Left colon (tissue), 2 donors: ENCODE measurements around the gene HELQ. TPM values are rescaled to one million over a fixed set of nuclear protein-coding genes. Genes with fewer than 3 reads are reported as not detected.
"Not testable (repeated sequence)": the region's sequence is repeated elsewhere in the genome, so short reads cannot be mapped to it uniquely, and the experiment has no call there.

Source experiments
- ATAC-seq: fragments of 200-7000 bp; cut with Tn5 transposase; one replicate; pipeline ENCODE4 v1.9.1; 2020; ENCODE audit warnings: mild to moderate bottlenecking, moderate library complexity
- DNase-seq, 2 donors: peaks; one replicate each; pipeline ENCODE4 v3.0.0-alpha.2; 2020
- intact Hi-C, 2 donors: fragments of 100-400 bp; cut with DNase I in 1 of 2; cut with micrococcal nuclease in 1 of 2; formaldehyde crosslinking; loops; one replicate each; pipeline versions ENCODE4 v1.11.2 to v1.14.0; 2022; cut with DNase I, micrococcal nuclease
- total RNA-seq, 2 donors: library from RNA; stranded (reverse); fragmentation: NEBNext Ultra II Directional; extraction: Animal tissue kit (Norgen Biotek cat#: 25700); gene quantifications; one replicate each; pipeline ENCODE4 v1.2.1, GENCODE V29; 2021
- donor health status: DM: no; HTN: no; CAD: no.
- donor health status: DM: yes; HTN: yes; CAD: no.

HELQ gene
- total RNA-seq, 2 donors from 2014 or later, result 10.5 to 14.5 TPM

GRCh38 chr4:83440148-83440814 is 15.3 kb downstream of the HELQ start:
- no peak for ATAC-seq
- intact Hi-C loops, result no loop called here

GRCh38 chr4:83438719-83439118 is 16.9 kb downstream of the HELQ start:
- no peak for ATAC-seq
- DNase-seq, result no peak
- intact Hi-C loops, result no loop called here

More at GRCh38 chr4:83440148-83440814, 15.3 kb downstream of the HELQ start:
- no peak for DNase-seq

- intact Hi-C loops, result no loop called here
- DNase-seq, result no peak
- no peak for ATAC-seq
Observed at GRCh38 chr4:83436680-83437079, 18.9 kb downstream of the HELQ start.

GRCh38 chr4:83431200-83431599 is 24.4 kb downstream of the HELQ start:
- intact Hi-C loops, result no loop called here
- DNase-seq, result no peak

GRCh38 chr4:83418211-83418610 is 37.4 kb downstream of the HELQ start:
- intact Hi-C loops, result no loop called here
- ATAC-seq (no peak), DNase-seq (no peak)

More at GRCh38 chr4:83431200-83431599, 24.4 kb downstream of the HELQ start:
- no peak for ATAC-seq

- intact Hi-C loops, result no loop called here
- no peak for DNase-seq
- no peak for ATAC-seq
Observed at GRCh38 chr4:83417566-83417965, 38.1 kb downstream of the HELQ start.

GRCh38 chr4:83413676-83414075 is 41.9 kb downstream of the HELQ start:
- intact Hi-C loops, result no loop called here
- DNase-seq, result no peak

GRCh38 chr4:83408908-83409307 is 46.7 kb downstream of the HELQ start:
- intact Hi-C loops, result no loop called here
- DNase-seq (no peak), ATAC-seq (no peak)

More at GRCh38 chr4:83413676-83414075, 41.9 kb downstream of the HELQ start:
- no peak for ATAC-seq

GRCh38 chr4:83405844-83406816 is 49.5 kb downstream of the HELQ start:
- intact Hi-C loops, result no loop called here
- no peak for DNase-seq
- ATAC-seq, result no peak

GRCh38 chr4:83398158-83398557 is 57.5 kb downstream of the HELQ start:
- intact Hi-C loops, ATAC-seq, DNase-seq: not testable (repeated sequence)

GRCh38 chr4:83393908-83394307 is 61.7 kb downstream of the HELQ start:
- intact Hi-C loops, result no loop called here
- no peak for DNase-seq
- ATAC-seq, result no peak

GRCh38 chr4:83392562-83392961 is 63.1 kb downstream of the HELQ start:
- intact Hi-C loops, result no loop called here
- no peak for ATAC-seq
- DNase-seq, result no peak

GRCh38 chr4:83390944-83391343 is 64.7 kb downstream of the HELQ start:
- no peak for ATAC-seq
- intact Hi-C loops, result no loop called here
- DNase-seq, result no peak

- intact Hi-C loops, result no loop called here
- ATAC-seq (no peak), DNase-seq (no peak)
Observed at GRCh38 chr4:83389756-83390505, 65.7 kb downstream of the HELQ start.

- ATAC-seq, result no peak
- no peak for DNase-seq
- intact Hi-C loops, result no loop called here
Observed at GRCh38 chr4:83389037-83389720, 66.4 kb downstream of the HELQ start.

- ATAC-seq, result no peak
- intact Hi-C loops, result no loop called here
- DNase-seq, result no peak
Observed at GRCh38 chr4:83388313-83388676, 67.3 kb downstream of the HELQ start.

GRCh38 chr4:83387476-83388312 is 67.9 kb downstream of the HELQ start:
- DNase-seq (no peak), ATAC-seq (no peak)
- intact Hi-C loops, result no loop called here

GRCh38 chr4:83387012-83387411 is 68.6 kb downstream of the HELQ start:
- ATAC-seq, result no peak
- intact Hi-C loops, result no loop called here

More at GRCh38 chr4:83387012-83387411, 68.6 kb downstream of the HELQ start:
- DNase-seq, result no peak
